ENCODE data around the gene CHST12. TPM values are rescaled to one million over a fixed set of nuclear protein-coding genes. Genes with fewer than 3 reads are reported as not detected.

Gene CHST12
- polyA plus RNA-seq, 2 of the 4 experiments (the other 2 are of a cell fraction), result 5.6 to 12.0 TPM

GRCh38 chr7:2478399-2478785, 75.0 kb downstream of the CHST12 start:
- peak overlapping the region in 1 of 2 experiments; percentile 76; a peak in 3 of 6 replicates for H3K27ac ChIP-seq
- FAIRE-seq, result no peak
- TF ChIP-seq MAX (IDR thresholded peaks at IDR 0.05), result peak; percentile 28; the same call in 1 of the 2 replicates
- TF ChIP-seq, protein P1, sequence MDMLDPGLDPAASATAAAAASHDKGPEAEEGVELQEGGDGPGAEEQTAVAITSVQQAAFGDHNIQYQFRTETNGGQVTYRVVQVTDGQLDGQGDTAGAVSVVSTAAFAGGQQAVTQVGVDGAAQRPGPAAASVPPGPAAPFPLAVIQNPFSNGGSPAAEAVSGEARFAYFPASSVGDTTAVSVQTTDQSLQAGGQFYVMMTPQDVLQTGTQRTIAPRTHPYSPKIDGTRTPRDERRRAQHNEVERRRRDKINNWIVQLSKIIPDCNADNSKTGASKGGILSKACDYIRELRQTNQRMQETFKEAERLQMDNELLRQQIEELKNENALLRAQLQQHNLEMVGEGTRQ (IDR thresholded peaks at IDR 0.05), result no peak
- no peak overlapping the region; the same call in 2 of the 3 replicates for H3K4me2 ChIP-seq
- peaks cover 10% of the 10 kb centered on the region; the same call in 1 of the 3 replicates for H3K4me1 ChIP-seq
- ChIA-PET CTCF (interaction anchor here (0.6 to 5.9 kb wide), 25 partner anchors 8 to 232 kb away, joined by 3 to 45 read pairs (median 4); no protein-coding TSS in a partner anchor), POLR2A (no interaction called here)
- peak in 1 of 2 experiments; percentile 43 for DNase-seq (ENCODE audit: low read depth in 1 of 2, low spot score in 1 of 2)
- H3K4me3 ChIP-seq, result no peak overlapping the region
- peaks cover 8% of the 10 kb centered on the region; the same call in 2 of the 3 replicates for H3K9me3 ChIP-seq
- WGBS (ENCODE audit: missing lambda C conversion rate), result 73% methylated on average over 8 of the region's 11 CpGs
- peak; percentile 6 to 10; a peak in 2 of 6 replicates for ATAC-seq

DNA sequence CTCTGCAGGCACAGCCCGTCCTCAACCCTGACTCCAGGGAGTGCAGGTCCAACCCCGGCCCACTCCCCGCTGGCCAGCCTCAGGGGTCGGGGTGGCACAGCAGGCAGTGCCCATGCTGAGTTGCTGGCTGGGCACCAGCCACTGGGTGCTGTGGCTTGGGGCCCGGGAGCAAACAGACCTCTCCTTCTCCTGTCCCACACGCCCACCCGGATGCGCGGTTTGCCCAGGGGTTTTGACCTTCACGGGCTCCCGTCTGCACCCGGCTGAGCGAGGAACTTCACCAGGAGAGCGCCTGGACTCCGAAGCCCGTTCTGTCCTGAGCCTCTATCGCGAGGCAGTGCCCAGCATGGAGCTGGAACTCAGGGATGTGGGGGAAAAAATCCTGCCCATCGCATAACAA, 75.4 kb downstream of the CHST12 start:
- ChIA-PET POLR2A (no interaction called here), CTCF (interaction anchor here (0.8 to 5.9 kb wide), 22 partner anchors 8 to 232 kb away, joined by 3 to 45 read pairs (median 4); no protein-coding TSS in a partner anchor)
- no peak for TF ChIP-seq SMC3 (IDR thresholded peaks at IDR 0.05)
- TF ChIP-seq HEYL (CRISPR knock-in tag; IDR thresholded peaks at IDR 0.05), result no peak
- no peak for TF ChIP-seq MAX (IDR thresholded peaks at IDR 0.05)
- TF ChIP-seq BHLHE40 (IDR thresholded peaks at IDR 0.05; ENCODE audit: low read depth, low read length), result no peak
- TF ChIP-seq ZSCAN20 (CRISPR knock-in tag; IDR thresholded peaks at IDR 0.05), result no peak
- no peak for TF ChIP-seq RCOR1 (IDR thresholded peaks at IDR 0.05; ENCODE audit: low read depth, low read length)
- H3K4me3 ChIP-seq, result no peak overlapping the region
- FAIRE-seq (no peak), DNase-seq (ENCODE audit: low read depth in 1 of 2, low spot score in 1 of 2) (no peak), ATAC-seq (no peak)
- no peak overlapping the region for H3K4me2 ChIP-seq
- peak overlapping the region in 1 of 2 experiments; percentile 76; a peak in 2 of 6 replicates for H3K27ac ChIP-seq
- 82% methylated on average over 17 of the region's 19 CpGs for WGBS (ENCODE audit: missing lambda C conversion rate)
- H3K9me3 ChIP-seq, result peaks cover 11% of the 10 kb centered on the region; the same call in 2 of the 3 replicates
- H3K4me1 ChIP-seq, result peaks cover 10% of the 10 kb centered on the region; the same call in 1 of the 3 replicates

DNA sequence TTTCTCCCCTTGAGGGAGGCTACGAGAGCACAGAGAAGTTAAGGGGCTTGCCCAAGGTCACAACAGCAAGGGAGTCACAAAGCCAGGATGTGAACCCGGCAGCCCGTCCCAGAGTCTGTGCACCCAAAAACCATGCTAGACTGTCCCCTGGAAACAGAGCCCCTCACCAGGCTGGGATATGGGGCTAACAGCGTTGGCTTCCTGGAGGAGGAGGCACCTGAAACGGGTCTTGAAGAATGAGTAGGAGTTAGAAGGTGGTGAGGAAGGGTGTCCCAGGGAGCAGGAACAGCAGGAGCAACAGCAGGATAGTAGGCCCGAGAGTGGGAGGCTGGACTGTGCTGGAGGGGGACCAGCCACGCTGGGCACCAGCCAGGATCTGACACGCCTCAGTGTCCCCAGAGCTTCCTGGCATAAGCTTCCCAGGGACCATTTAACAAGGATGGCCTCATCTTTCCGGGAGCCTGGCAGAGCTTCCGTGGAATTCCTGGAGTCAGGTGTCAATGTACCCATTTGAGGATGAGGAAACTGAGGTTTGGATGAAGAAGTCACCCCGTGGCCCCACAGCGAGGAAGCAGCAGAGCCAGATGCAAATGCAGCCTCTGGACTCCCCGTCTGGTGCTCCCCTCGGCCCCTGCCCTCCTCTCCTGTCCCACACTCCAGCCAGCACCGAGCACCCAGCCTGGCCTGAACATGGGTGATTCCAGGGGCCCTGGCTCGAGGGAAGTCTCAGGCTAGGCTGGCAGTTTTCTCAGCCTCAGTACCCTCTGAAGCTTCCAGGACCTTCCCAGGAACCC, 76.1 kb downstream of the CHST12 start:
- no peak for ATAC-seq

GRCh38 chr7:2480070-2480408, 76.6 kb downstream of the CHST12 start:
- ATAC-seq, result no peak
- TF ChIP-seq KDM1A (IDR thresholded peaks at IDR 0.05; ENCODE audit: low read depth) (no peak), MAZ (IDR thresholded peaks at IDR 0.05; ENCODE audit: borderline replicate concordance, low read depth, low read length) (no peak), FOSB (CRISPR knock-in tag; IDR thresholded peaks at IDR 0.05) (no peak), SMC3 (IDR thresholded peaks at IDR 0.05) (no peak), BHLHE40 (IDR thresholded peaks at IDR 0.05; ENCODE audit: low read depth, low read length) (no peak), RCOR1 (IDR thresholded peaks at IDR 0.05; ENCODE audit: low read depth, low read length) (no peak), KDM5A (IDR thresholded peaks at IDR 0.05) (no peak), POLR2AphosphoS2 (conservative IDR thresholded peaks at IDR 0.05; ENCODE audit: low read length) (no peak), NFE2L2 (conservative IDR thresholded peaks at IDR 0.05; ENCODE audit: low read length) (no peak), E2F6 (IDR thresholded peaks at IDR 0.05; ENCODE audit: borderline replicate concordance, low read depth) (no peak), MAX (IDR thresholded peaks at IDR 0.05) (no peak), ESRRA (IDR thresholded peaks at IDR 0.05; ENCODE audit: borderline replicate concordance, low read length) (no peak), MAFK (IDR thresholded peaks at IDR 0.05; ENCODE audit: partially characterized antibody) (no peak), EHF (CRISPR knock-in tag; IDR thresholded peaks at IDR 0.05) (no peak)
- TF ChIP-seq, protein P2, sequence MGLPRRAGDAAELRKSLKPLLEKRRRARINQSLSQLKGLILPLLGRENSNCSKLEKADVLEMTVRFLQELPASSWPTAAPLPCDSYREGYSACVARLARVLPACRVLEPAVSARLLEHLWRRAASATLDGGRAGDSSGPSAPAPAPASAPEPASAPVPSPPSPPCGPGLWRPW (IDR thresholded peaks at IDR 0.05), result no peak
- TF ChIP-seq, protein P3, sequence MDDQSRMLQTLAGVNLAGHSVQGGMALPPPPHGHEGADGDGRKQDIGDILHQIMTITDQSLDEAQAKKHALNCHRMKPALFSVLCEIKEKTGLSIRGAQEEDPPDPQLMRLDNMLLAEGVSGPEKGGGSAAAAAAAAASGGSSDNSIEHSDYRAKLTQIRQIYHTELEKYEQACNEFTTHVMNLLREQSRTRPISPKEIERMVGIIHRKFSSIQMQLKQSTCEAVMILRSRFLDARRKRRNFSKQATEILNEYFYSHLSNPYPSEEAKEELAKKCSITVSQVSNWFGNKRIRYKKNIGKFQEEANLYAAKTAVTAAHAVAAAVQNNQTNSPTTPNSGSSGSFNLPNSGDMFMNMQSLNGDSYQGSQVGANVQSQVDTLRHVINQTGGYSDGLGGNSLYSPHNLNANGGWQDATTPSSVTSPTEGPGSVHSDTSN (IDR thresholded peaks at IDR 0.05), result no peak

More for the DNA sequence above, 76.1 kb downstream of the CHST12 start:
- ChIA-PET POLR2A (no interaction called here), CTCF (interaction anchor here (1.0 to 5.9 kb wide), 9 partner anchors 10 to 231 kb away, joined by 3 to 45 read pairs (median 7); no protein-coding TSS in a partner anchor)
- DNase-seq (ENCODE audit: low read depth in 1 of 2, low spot score in 1 of 2), result no peak
- no peak for TF ChIP-seq CEBPB (IDR thresholded peaks at IDR 0.05)
- TF ChIP-seq ZFP36 (IDR thresholded peaks at IDR 0.05; ENCODE audit: borderline replicate concordance, partially characterized antibody), result peak; percentile 47
- Histone ChIP-seq H3K9me3 (peaks cover 11% of the 10 kb centered on the region; the same call in 2 of the 3 replicates), H3K4me1 (peaks cover 10% of the 10 kb centered on the region; the same call in 1 of the 3 replicates), H3K4me3 (no peak overlapping the region), H3K4me2 (no peak overlapping the region), H3K27ac (no peak overlapping the region)
- 81% methylated on average over 16 of the region's 16 CpGs for WGBS (ENCODE audit: missing lambda C conversion rate)
- FAIRE-seq, result no peak

More at GRCh38 chr7:2480070-2480408, 76.6 kb downstream of the CHST12 start:
- H3K4me3 ChIP-seq, result no peak overlapping the region
- 79% methylated on average over 10 of the region's 21 CpGs for WGBS (ENCODE audit: missing lambda C conversion rate)
- no peak overlapping the region for H3K27ac ChIP-seq
- peaks cover 10% of the 10 kb centered on the region; the same call in 1 of the 3 replicates for H3K4me1 ChIP-seq
- peaks cover 11% of the 10 kb centered on the region; the same call in 2 of the 3 replicates for H3K9me3 ChIP-seq
- no peak for FAIRE-seq
- CTCF ChIA-PET, result interaction anchor here (1.0 to 5.9 kb wide), 4 partner anchors 11 to 200 kb away, joined by 3 to 45 read pairs (median 9); no protein-coding TSS in a partner anchor
- DNase-seq (ENCODE audit: low read depth in 1 of 2, low spot score in 1 of 2), result no peak
- POLR2A ChIA-PET, result no interaction called here
- H3K4me2 ChIP-seq, result no peak overlapping the region

All from A549 (cell line).